ENCODE data around the gene CDC42BPG. TPM values are rescaled to one million over a fixed set of nuclear protein-coding genes. Genes with fewer than 3 reads are reported as not detected.

CDC42BPG gene
- total RNA-seq, 1 experiment from 2014 or later, result 30.1 TPM

DNA sequence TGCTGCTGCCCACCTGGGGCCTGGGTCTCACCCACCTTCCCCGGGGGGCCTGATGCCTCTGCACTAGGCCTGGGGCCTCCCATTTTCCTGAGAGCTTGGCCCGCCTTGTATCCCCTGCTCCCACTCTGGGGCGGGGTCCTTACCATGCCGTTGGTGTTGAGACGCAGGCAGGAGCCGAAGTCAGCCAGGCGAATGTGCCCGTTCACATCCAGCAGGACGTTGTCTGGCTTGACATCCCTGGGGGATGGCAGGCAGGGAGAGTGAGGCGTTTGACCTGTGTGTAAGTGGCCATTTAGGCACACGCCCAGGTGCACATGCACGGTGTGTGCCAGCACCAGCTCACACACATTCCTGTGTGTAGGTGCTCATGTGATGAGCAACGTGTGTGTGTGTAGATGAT lies 5.1 kb downstream of the CDC42BPG start:
- intact Hi-C loops (cut with micrococcal nuclease), result no loop called here
- Histone ChIP-seq H3K4me1 (ENCODE audit: control insufficient read depth in 1 of 2, insufficient read depth in 2 of 2, low read length in 2 of 2) (peaks cover 27 to 43% of the 10 kb centered on the region in 2 experiments), H3K27ac (ENCODE audit: low read depth, low read length) (no peak overlapping the region), H3K4me3 (replicated peaks in 1 of 2; ENCODE audit: low read depth in 1 of 2, low read length in 2 of 2) (no peak overlapping the region), H3K36me3 (ENCODE audit: control insufficient read depth in 1 of 2, insufficient read depth in 2 of 2, low read length in 2 of 2) (peaks cover 6 to 8% of the 10 kb centered on the region in 2 experiments; a peak in 3 of 4 replicates), H3K9me2 (ENCODE audit: insufficient read depth) (no peaks in the 10 kb centered on the region), H2AFZ (ENCODE audit: low read depth, low read length, poor library complexity, severe bottlenecking) (no peak overlapping the region), H3K9me3 (ENCODE audit: control insufficient read depth in 1 of 2, insufficient read depth in 1 of 2, low read depth in 1 of 2, low read length in 2 of 2) (no peaks in the 10 kb centered on the region), H4K20me1 (ENCODE audit: insufficient read depth) (no peaks in the 10 kb centered on the region), H3K79me2 (ENCODE audit: insufficient read depth, low read length) (peaks cover 22% of the 10 kb centered on the region), H3K27me3 (ENCODE audit: insufficient read depth, low read length) (no peaks in the 10 kb centered on the region), H3K9ac (ENCODE audit: low read length) (no peak overlapping the region), H3K4me2 (ENCODE audit: low read length) (no peak overlapping the region)
- TF ChIP-seq CEBPB (IDR thresholded peaks at IDR 0.05; ENCODE audit: low read depth) (no peak), CBX3 (IDR thresholded peaks at IDR 0.05; ENCODE audit: low read depth) (no peak), SP1 (IDR thresholded peaks at IDR 0.05; ENCODE audit: low read depth) (no peak), TCF7L2 (IDR thresholded peaks at IDR 0.05; ENCODE audit: borderline replicate concordance, extremely low read depth, insufficient read depth, insufficient read length) (no peak), FOSL1 (IDR thresholded peaks at IDR 0.05; ENCODE audit: low read depth) (no peak), ATF3 (IDR thresholded peaks at IDR 0.05) (no peak)
- no TSS peak for BruUV-seq (replicated peaks)
- RAD21 ChIA-PET (ENCODE audit: low non-redundant PET in 1 of 2, low total read pairs in 2 of 2, uncharacterized antibody in 2 of 2, unreplicated experiment in 2 of 2), result no interaction called here
- POLR2A ChIA-PET, result no interaction called here
- DNase-seq (ENCODE audit: low read depth, low spot score) (no peak), ATAC-seq (no peak)
- CTCF ChIA-PET, result no interaction called here

GRCh38 chr11:64838600-64839334 lies 5.7 kb downstream of the CDC42BPG start:
- POLR2A ChIA-PET, result no interaction called here
- no peak overlapping the region for H2AFZ ChIP-seq (ENCODE audit: low read depth, low read length, poor library complexity, severe bottlenecking)
- intact Hi-C loops (cut with micrococcal nuclease), result no loop called here
- TF ChIP-seq ZNF274 (IDR thresholded peaks at IDR 0.05; ENCODE audit: low read depth, low read length) (no peak), RAD21 (IDR thresholded peaks at IDR 0.05; ENCODE audit: low read depth) (no peak), POLR2AphosphoS5 (IDR thresholded peaks at IDR 0.05; ENCODE audit: low read depth, low read length) (no peak), EZH2 (IDR thresholded peaks at IDR 0.05) (no peak), SP1 (IDR thresholded peaks at IDR 0.05; ENCODE audit: low read depth) (no peak), EZH2phosphoT487 (IDR thresholded peaks at IDR 0.05; ENCODE audit: borderline replicate concordance) (no peak), YY1 (IDR thresholded peaks at IDR 0.05; ENCODE audit: extremely low read depth, insufficient replicate concordance, low read depth, low read length) (no peak), EGR1 (IDR thresholded peaks at IDR 0.05; ENCODE audit: low read depth) (no peak), ELF1 (IDR thresholded peaks at IDR 0.05; ENCODE audit: borderline replicate concordance, low read depth) (no peak), SIN3A (IDR thresholded peaks at IDR 0.05; ENCODE audit: low read depth) (no peak), ATF3 (IDR thresholded peaks at IDR 0.05) (no peak), TCF7L2 (IDR thresholded peaks at IDR 0.05; ENCODE audit: borderline replicate concordance, extremely low read depth, insufficient read depth, insufficient read length) (no peak), CBX3 (IDR thresholded peaks at IDR 0.05; ENCODE audit: low read depth) (no peak), ZFX (IDR thresholded peaks at IDR 0.05) (no peak)
- H4K20me1 ChIP-seq (ENCODE audit: insufficient read depth), result no peaks in the 10 kb centered on the region
- CTCF ChIA-PET, result no interaction called here
- ATAC-seq (no peak), DNase-seq (ENCODE audit: low read depth, low spot score) (no peak)
- H3K9me2 ChIP-seq (ENCODE audit: insufficient read depth), result no peaks in the 10 kb centered on the region
- no TSS peak for BruUV-seq (replicated peaks)
- H3K79me2 ChIP-seq (ENCODE audit: insufficient read depth, low read length), result peaks cover 18% of the 10 kb centered on the region
- H3K27ac ChIP-seq (ENCODE audit: low read depth, low read length), result no peak overlapping the region
- H3K9ac ChIP-seq (ENCODE audit: low read length), result no peak overlapping the region
- no peaks in the 10 kb centered on the region for H3K9me3 ChIP-seq (ENCODE audit: control insufficient read depth in 1 of 2, insufficient read depth in 1 of 2, low read depth in 1 of 2, low read length in 2 of 2)
- no peak overlapping the region for H3K4me3 ChIP-seq (replicated peaks in 1 of 2; ENCODE audit: low read depth in 1 of 2, low read length in 2 of 2)
- no peaks in the 10 kb centered on the region for H3K27me3 ChIP-seq (ENCODE audit: insufficient read depth, low read length)
- peaks cover 6 to 10% of the 10 kb centered on the region in 2 experiments; a peak in 3 of 4 replicates for H3K36me3 ChIP-seq (ENCODE audit: control insufficient read depth in 1 of 2, insufficient read depth in 2 of 2, low read length in 2 of 2)
- no peak overlapping the region for H3K4me2 ChIP-seq (ENCODE audit: low read length)
- RAD21 ChIA-PET (ENCODE audit: low non-redundant PET in 1 of 2, low total read pairs in 2 of 2, uncharacterized antibody in 2 of 2, unreplicated experiment in 2 of 2), result no interaction called here
- H3K4me1 ChIP-seq (ENCODE audit: control insufficient read depth in 1 of 2, insufficient read depth in 2 of 2, low read length in 2 of 2), result peaks cover 27 to 39% of the 10 kb centered on the region in 2 experiments
